ENCODE results near the gene CDH6. TPM values are rescaled to one million over a fixed set of nuclear protein-coding genes. Genes with fewer than 3 reads are reported as not detected.

CDH6 gene
- polyA plus RNA-seq, 1 of the 3 experiments (the other 2 are of a cell fraction), result 1.1 TPM

DNA sequence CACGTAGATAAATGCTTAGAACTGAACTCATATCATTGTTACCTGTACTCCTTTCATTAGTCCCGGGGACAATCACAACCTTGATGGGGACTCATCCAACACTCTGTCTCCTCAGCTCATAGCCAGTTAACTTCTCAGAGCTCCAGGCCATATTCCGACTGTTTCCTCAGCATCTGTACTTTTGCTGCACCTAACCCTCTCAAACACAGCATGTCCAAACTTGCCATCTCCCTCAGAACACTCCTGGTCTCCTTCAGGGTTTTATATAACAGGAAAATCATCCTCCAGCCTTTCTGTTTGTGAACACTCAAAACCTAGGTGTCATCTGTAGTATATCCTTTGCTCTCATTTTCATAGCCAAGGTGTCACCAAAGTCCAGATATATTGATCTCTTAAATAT is 150.5 kb downstream of the CDH6 start:
- Histone ChIP-seq H3K9ac (no peak overlapping the region), H3K79me2 (ENCODE audit: insufficient read depth) (no peaks in the 10 kb centered on the region), H3K9me2 (no peaks in the 10 kb centered on the region), H3K4me1 (ENCODE audit: control insufficient read depth in 1 of 2, insufficient read depth in 2 of 2, low read depth in 1 of 2, low read length in 1 of 2) (no peaks in the 10 kb centered on the region; a peak in 2 of 4 replicates), H3K36me3 (replicated peaks in 1 of 2; ENCODE audit: control insufficient read depth in 1 of 2, insufficient read depth in 2 of 2, low read length in 1 of 2) (no peaks in the 10 kb centered on the region), H4K20me1 (ENCODE audit: insufficient read depth) (no peaks in the 10 kb centered on the region), H3K27me3 (ENCODE audit: insufficient read depth) (no peaks in the 10 kb centered on the region), H3K9me3 (no peaks in the 10 kb centered on the region), H3K4me2 (no peak overlapping the region), H2AFZ (ENCODE audit: low read depth) (no peak overlapping the region), H3K27ac (ENCODE audit: low read depth in 2 of 2, low read length in 1 of 2) (no peak overlapping the region), H3F3A (replicated peaks; ENCODE audit: insufficient read depth) (no peaks in the 10 kb centered on the region), H3K4me3 (ENCODE audit: low read depth in 2 of 2, low read length in 1 of 2) (no peak overlapping the region)
- WGBS (ENCODE audit: low lambda C conversion rate), result 33% methylated on average over 3 of the region's 3 CpGs
- TF ChIP-seq RXRA (IDR thresholded peaks at IDR 0.05; ENCODE audit: borderline replicate concordance, low read depth), result no peak
- TF ChIP-seq FOXJ3 (CRISPR knock-in tag; IDR thresholded peaks at IDR 0.05), result no peak
- TF ChIP-seq, protein P1, sequence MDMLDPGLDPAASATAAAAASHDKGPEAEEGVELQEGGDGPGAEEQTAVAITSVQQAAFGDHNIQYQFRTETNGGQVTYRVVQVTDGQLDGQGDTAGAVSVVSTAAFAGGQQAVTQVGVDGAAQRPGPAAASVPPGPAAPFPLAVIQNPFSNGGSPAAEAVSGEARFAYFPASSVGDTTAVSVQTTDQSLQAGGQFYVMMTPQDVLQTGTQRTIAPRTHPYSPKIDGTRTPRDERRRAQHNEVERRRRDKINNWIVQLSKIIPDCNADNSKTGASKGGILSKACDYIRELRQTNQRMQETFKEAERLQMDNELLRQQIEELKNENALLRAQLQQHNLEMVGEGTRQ (IDR thresholded peaks at IDR 0.05; ENCODE audit: borderline replicate concordance, low read depth, low read length), result no peak
- no peak for TF ChIP-seq TCF12 (IDR thresholded peaks at IDR 0.05)
- no peak for TF ChIP-seq GATA2 (CRISPR knock-in tag; IDR thresholded peaks at IDR 0.05)
- no peak for TF ChIP-seq MEF2A (IDR thresholded peaks at IDR 0.05; ENCODE audit: borderline replicate concordance, low read depth)
- no peak for TF ChIP-seq FOSL2 (IDR thresholded peaks at IDR 0.05; ENCODE audit: borderline replicate concordance, low read depth)
- TF ChIP-seq CTCF (IDR thresholded peaks at IDR 0.05), result no peak
- TF ChIP-seq, protein P2, sequence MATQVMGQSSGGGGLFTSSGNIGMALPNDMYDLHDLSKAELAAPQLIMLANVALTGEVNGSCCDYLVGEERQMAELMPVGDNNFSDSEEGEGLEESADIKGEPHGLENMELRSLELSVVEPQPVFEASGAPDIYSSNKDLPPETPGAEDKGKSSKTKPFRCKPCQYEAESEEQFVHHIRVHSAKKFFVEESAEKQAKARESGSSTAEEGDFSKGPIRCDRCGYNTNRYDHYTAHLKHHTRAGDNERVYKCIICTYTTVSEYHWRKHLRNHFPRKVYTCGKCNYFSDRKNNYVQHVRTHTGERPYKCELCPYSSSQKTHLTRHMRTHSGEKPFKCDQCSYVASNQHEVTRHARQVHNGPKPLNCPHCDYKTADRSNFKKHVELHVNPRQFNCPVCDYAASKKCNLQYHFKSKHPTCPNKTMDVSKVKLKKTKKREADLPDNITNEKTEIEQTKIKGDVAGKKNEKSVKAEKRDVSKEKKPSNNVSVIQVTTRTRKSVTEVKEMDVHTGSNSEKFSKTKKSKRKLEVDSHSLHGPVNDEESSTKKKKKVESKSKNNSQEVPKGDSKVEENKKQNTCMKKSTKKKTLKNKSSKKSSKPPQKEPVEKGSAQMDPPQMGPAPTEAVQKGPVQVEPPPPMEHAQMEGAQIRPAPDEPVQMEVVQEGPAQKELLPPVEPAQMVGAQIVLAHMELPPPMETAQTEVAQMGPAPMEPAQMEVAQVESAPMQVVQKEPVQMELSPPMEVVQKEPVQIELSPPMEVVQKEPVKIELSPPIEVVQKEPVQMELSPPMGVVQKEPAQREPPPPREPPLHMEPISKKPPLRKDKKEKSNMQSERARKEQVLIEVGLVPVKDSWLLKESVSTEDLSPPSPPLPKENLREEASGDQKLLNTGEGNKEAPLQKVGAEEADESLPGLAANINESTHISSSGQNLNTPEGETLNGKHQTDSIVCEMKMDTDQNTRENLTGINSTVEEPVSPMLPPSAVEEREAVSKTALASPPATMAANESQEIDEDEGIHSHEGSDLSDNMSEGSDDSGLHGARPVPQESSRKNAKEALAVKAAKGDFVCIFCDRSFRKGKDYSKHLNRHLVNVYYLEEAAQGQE (IDR thresholded peaks at IDR 0.05; ENCODE audit: low read depth, low read length), result no peak
- TF ChIP-seq, protein P3, sequence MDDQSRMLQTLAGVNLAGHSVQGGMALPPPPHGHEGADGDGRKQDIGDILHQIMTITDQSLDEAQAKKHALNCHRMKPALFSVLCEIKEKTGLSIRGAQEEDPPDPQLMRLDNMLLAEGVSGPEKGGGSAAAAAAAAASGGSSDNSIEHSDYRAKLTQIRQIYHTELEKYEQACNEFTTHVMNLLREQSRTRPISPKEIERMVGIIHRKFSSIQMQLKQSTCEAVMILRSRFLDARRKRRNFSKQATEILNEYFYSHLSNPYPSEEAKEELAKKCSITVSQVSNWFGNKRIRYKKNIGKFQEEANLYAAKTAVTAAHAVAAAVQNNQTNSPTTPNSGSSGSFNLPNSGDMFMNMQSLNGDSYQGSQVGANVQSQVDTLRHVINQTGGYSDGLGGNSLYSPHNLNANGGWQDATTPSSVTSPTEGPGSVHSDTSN (IDR thresholded peaks at IDR 0.05), result no peak
- TF ChIP-seq USF1 (IDR thresholded peaks at IDR 0.05; ENCODE audit: borderline replicate concordance, low read depth), result no peak
- no peak for TF ChIP-seq TAF1 (IDR thresholded peaks at IDR 0.05; ENCODE audit: borderline replicate concordance, low read depth, low read length)
- TF ChIP-seq ZBTB33 (IDR thresholded peaks at IDR 0.05; ENCODE audit: borderline replicate concordance, low read depth), result no peak
- TF ChIP-seq SIN3A (IDR thresholded peaks at IDR 0.05; ENCODE audit: borderline replicate concordance, low read depth, low read length), result no peak
- TF ChIP-seq CHD2 (IDR thresholded peaks at IDR 0.05; ENCODE audit: low read length, partially characterized antibody), result no peak
- no peak for TF ChIP-seq RAD21 (IDR thresholded peaks at IDR 0.05; ENCODE audit: low read length)
- no peak for TF ChIP-seq FOXM1 (IDR thresholded peaks at IDR 0.05; ENCODE audit: low read depth)
- TF ChIP-seq EP300 (IDR thresholded peaks at IDR 0.05; ENCODE audit: borderline replicate concordance in 1 of 2, low read depth in 1 of 2, low read length in 1 of 2), result no peak
- POLR2A ChIA-PET, result no interaction called here
- DNase-seq, result no peak
- CTCF ChIA-PET, result interaction anchor here (1.4 kb wide), 1 partner anchor 12 kb away, joined by 4 read pairs; no protein-coding TSS in a partner anchor
